Muscle of back (tissue), 10 donors: ENCODE measurements around the gene GABARAP. TPM values are rescaled to one million over a fixed set of nuclear protein-coding genes. Genes with fewer than 3 reads are reported as not detected.

Experiments
- polyA plus RNA-seq, 10 donors: library from polyadenylated mRNA; unstranded; fragments of 120-200 nt; gene quantifications; one replicate each; pipeline ENCODE4 v1.2.1, GENCODE V29; 2013; ENCODE audit not compliant: insufficient read length in 10 of 10

GABARAP gene
- polyA plus RNA-seq, 10 donors, result 271 to 406 (median 306) TPM

Other genes starting within 250 kb of the GABARAP start
- 1 to 10 TPM in 7 of 10 donors, under 1 TPM in 3; 0.77 to 1.4 (median 1.1) TPM for gene ALOX12, start 246.4 kb downstream of the GABARAP start, polyA plus RNA-seq
- 100 to 1,000 TPM; 101 to 126 (median 111) TPM for gene RNASEK, start 229.8 kb downstream of the GABARAP start, polyA plus RNA-seq
- 10 to 100 TPM; 15.5 to 25.4 (median 19.1) TPM for gene BCL6B, start 219.4 kb downstream of the GABARAP start, polyA plus RNA-seq
- gene SLC16A13, start 206.4 kb downstream of the GABARAP start, polyA plus RNA-seq, result 1 to 10 TPM in 8 of 10 donors, under 1 TPM in 2; 0.62 to 2.4 (median 1.3) TPM
- under 1 TPM in 9 of 10 donors, not detected in 1; 0.11 to 0.48 (median 0.17) TPM for gene SLC16A11, start 198.4 kb downstream of the GABARAP start, polyA plus RNA-seq
- gene CLEC10A, start 162.2 kb downstream of the GABARAP start, polyA plus RNA-seq, result 1 to 10 TPM; 1.1 to 3.5 (median 1.7) TPM
- under 1 TPM in 9 of 10 donors, not detected in 1; 0.15 to 0.40 (median 0.34) TPM for gene ASGR2, start 127.6 kb downstream of the GABARAP start, polyA plus RNA-seq
- 1 to 10 TPM; 1.6 to 6.5 (median 2.3) TPM for gene ASGR1, start 63.1 kb downstream of the GABARAP start, polyA plus RNA-seq
- gene DLG4, start 22.6 kb downstream of the GABARAP start, polyA plus RNA-seq, result 10 to 100 TPM; 15.3 to 31.0 (median 21.1) TPM
- 100 to 1,000 TPM; 178 to 376 (median 256) TPM for gene ACADVL, start 22.5 kb downstream of the GABARAP start, polyA plus RNA-seq
- gene DVL2, start 7.9 kb downstream of the GABARAP start, polyA plus RNA-seq, result 10 to 100 TPM; 24.5 to 40.5 (median 34.9) TPM
- 10 to 100 TPM; 28.1 to 46.1 (median 34.4) TPM for gene PHF23, start 3.0 kb downstream of the GABARAP start, polyA plus RNA-seq
- 100 to 1,000 TPM; 153 to 190 (median 180) TPM for gene CTDNEP1, start 9.3 kb upstream of the GABARAP start, polyA plus RNA-seq
- 10 to 100 TPM; 31.9 to 64.8 (median 35.7) TPM for gene ELP5, start 9.8 kb upstream of the GABARAP start, polyA plus RNA-seq
- gene CLDN7, start 20.0 kb upstream of the GABARAP start, polyA plus RNA-seq, result 1 to 10 TPM in 5 of 10 donors, under 1 TPM in 5; 0.47 to 3.0 (median 1.1) TPM
- 10 to 100 TPM in 9 of 10 donors, 1 to 10 TPM in 1; 7.7 to 32.4 (median 26.1) TPM for gene SLC2A4, start 39.3 kb upstream of the GABARAP start, polyA plus RNA-seq
- gene YBX2, start 52.2 kb upstream of the GABARAP start, polyA plus RNA-seq, result 1 to 10 TPM; 1.2 to 4.2 (median 1.9) TPM
- 100 to 1,000 TPM; 225 to 344 (median 294) TPM for gene EIF5A, start 65.2 kb upstream of the GABARAP start, polyA plus RNA-seq
- gene GPS2, start 72.9 kb upstream of the GABARAP start, polyA plus RNA-seq, result 10 to 100 TPM; 49.3 to 70.2 (median 58.7) TPM
- gene NEURL4, start 86.9 kb upstream of the GABARAP start, polyA plus RNA-seq, result 10 to 100 TPM; 13.6 to 20.6 (median 18.6) TPM
- 10 to 100 TPM in 2 of 10 donors, 1 to 10 TPM in 8; 5.3 to 19.6 (median 8.5) TPM for gene ACAP1, start 94.1 kb upstream of the GABARAP start, polyA plus RNA-seq
- gene KCTD11, start 109.7 kb upstream of the GABARAP start, polyA plus RNA-seq, result 10 to 100 TPM in 1 of 10 donors, 1 to 10 TPM in 9; 5.8 to 10.3 (median 7.5) TPM
- not detected for gene TMEM95, start 112.7 kb upstream of the GABARAP start, polyA plus RNA-seq
- 1 to 10 TPM in 2 of 10 donors, under 1 TPM in 7, not detected in 1; 0.22 to 1.4 (median 0.69) TPM for gene TNK1, start 138.6 kb upstream of the GABARAP start, polyA plus RNA-seq
- 10 to 100 TPM; 20.4 to 35.0 (median 27.2) TPM for gene PLSCR3, start 152.1 kb upstream of the GABARAP start, polyA plus RNA-seq
- gene TMEM256, start 161.6 kb upstream of the GABARAP start, polyA plus RNA-seq, result 10 to 100 TPM; 49.0 to 60.9 (median 54.0) TPM
- gene NLGN2, start 165.4 kb upstream of the GABARAP start, polyA plus RNA-seq, result 10 to 100 TPM; 19.9 to 33.1 (median 25.5) TPM
- gene SPEM1, start 177.9 kb upstream of the GABARAP start, polyA plus RNA-seq, result not detected
- gene SPEM2, start 183.2 kb upstream of the GABARAP start, polyA plus RNA-seq, result not detected
- gene SPEM3, start 186.4 kb upstream of the GABARAP start, polyA plus RNA-seq, result under 1 TPM in 1 of 10 donors, not detected in 9; 0.04 TPM
- 1 to 10 TPM in 4 of 10 donors, under 1 TPM in 6; 0.52 to 1.4 (median 0.92) TPM for gene TMEM102, start 193.0 kb upstream of the GABARAP start, polyA plus RNA-seq
- gene FGF11, start 197.1 kb upstream of the GABARAP start, polyA plus RNA-seq, result 1 to 10 TPM; 1.3 to 5.1 (median 3.1) TPM
- gene CHRNB1, start 202.6 kb upstream of the GABARAP start, polyA plus RNA-seq, result 10 to 100 TPM; 51.8 to 85.8 (median 71.8) TPM
- 10 to 100 TPM; 22.1 to 27.1 (median 24.9) TPM for gene ZBTB4, start 237.2 kb upstream of the GABARAP start, polyA plus RNA-seq
- under 1 TPM in 8 of 10 donors, not detected in 2; 0.16 to 0.59 (median 0.20) TPM for gene SLC35G6, start 239.0 kb upstream of the GABARAP start, polyA plus RNA-seq
- 10 to 100 TPM; 50.2 to 72.7 (median 58.4) TPM for gene POLR2A, start 241.9 kb upstream of the GABARAP start, polyA plus RNA-seq